OCI-LY7 (cell line): ENCODE data around the gene DNALI1.

Source experiments
- CTCF ChIP-seq: fragments of 200-600 bp; sonication (generic); conservative IDR thresholded peaks from 2 replicates; pipeline ENCODE4 v1.5.1; 2014; ENCODE audit warnings: mild to moderate bottlenecking, antibody characterized with exemption, low read length, moderate library complexity, mixed read lengths
- EZH2phosphoT487 ChIP-seq: fragments of 200-600 bp; sonication (generic); IDR thresholded peaks from 2 replicates; pipeline ENCODE4 v1.6.1; 2018; ENCODE audit warnings: low read depth, borderline replicate concordance, mild to moderate bottlenecking, mixed run types, antibody characterized with exemption, low read length, moderate library complexity, mixed read lengths

- TF ChIP-seq CTCF = peak; percentile 95
- no peak for TF ChIP-seq EZH2phosphoT487
Observed at GRCh38 chr1:37602750-37603694, 46.3 kb downstream of the DNALI1 start.
